Measurements from ENCODE around the gene ADARB1.

ADARB1 gene

GRCh38 chr21:45236481-45236880, 162.1 kb downstream of the ADARB1 start:
- no peak for DNase-seq

GRCh38 chr21:45237401-45237800, 163.0 kb downstream of the ADARB1 start:
- DNase-seq = no peak

- no peak for DNase-seq
These were observed 167.0 kb downstream of the ADARB1 start for GRCh38 chr21:45241357-45241756.

- no peak for DNase-seq
These were observed 169.2 kb downstream of the ADARB1 start for GRCh38 chr21:45243603-45244002.

GRCh38 chr21:45244799-45245340, 170.5 kb downstream of the ADARB1 start:
- no peak for DNase-seq

- DNase-seq = no peak
These were observed 172.3 kb downstream of the ADARB1 start for GRCh38 chr21:45246386-45247320.

- DNase-seq = no peak
These were observed 174.0 kb downstream of the ADARB1 start for GRCh38 chr21:45248301-45248892.

GRCh38 chr21:45248893-45249381, 174.6 kb downstream of the ADARB1 start:
- no peak for DNase-seq

GRCh38 chr21:45249626-45250025, 175.2 kb downstream of the ADARB1 start:
- no peak for DNase-seq

- DNase-seq = no peak
These were observed 175.9 kb downstream of the ADARB1 start for GRCh38 chr21:45250272-45250671.

GRCh38 chr21:45250914-45251634, 176.7 kb downstream of the ADARB1 start:
- no peak for DNase-seq

- no peak for DNase-seq
These were observed 177.5 kb downstream of the ADARB1 start for GRCh38 chr21:45251635-45252447.

- DNase-seq = no peak
These were observed 178.1 kb downstream of the ADARB1 start for GRCh38 chr21:45252448-45252925.

- DNase-seq = no peak
These were observed 178.8 kb downstream of the ADARB1 start for GRCh38 chr21:45253180-45253579.

- DNase-seq = no peak
These were observed 179.5 kb downstream of the ADARB1 start for GRCh38 chr21:45253633-45254459.

- DNase-seq = no peak
These were observed 180.1 kb downstream of the ADARB1 start for GRCh38 chr21:45254460-45254930.

GRCh38 chr21:45255381-45256020, 181.1 kb downstream of the ADARB1 start:
- no peak for DNase-seq

- DNase-seq = no peak
These were observed 181.9 kb downstream of the ADARB1 start for GRCh38 chr21:45256021-45256911.

GRCh38 chr21:45256912-45257672, 182.7 kb downstream of the ADARB1 start:
- no peak for DNase-seq
